Measurements from ENCODE around the gene SRCIN1. TPM values are rescaled to one million over a fixed set of nuclear protein-coding genes. Genes with fewer than 3 reads are reported as not detected.
"Not testable (repeated sequence)": the region's sequence is repeated elsewhere in the genome, so short reads cannot be mapped to it uniquely, and the experiment has no call there.

SRCIN1 gene
- total and polyA plus RNA-seq, 4 donors = 0.38 to 0.99 (median 0.63) TPM

GRCh38 chr17:38489774-38490173, 116.0 kb downstream of the SRCIN1 start:
- intact Hi-C loops (cut with DNase I) = loop anchor here (5.0 kb wide), 2 partner anchors 47 to 67 kb away; no protein-coding TSS in a partner anchor
- not testable (repeated sequence) for ATAC-seq (ENCODE audit: low FRiP score); H3K9me3 ChIP-seq (ENCODE audit: control insufficient read depth, low read length); H3K4me1 ChIP-seq (ENCODE audit: control insufficient read depth in 1 of 2, insufficient read depth in 2 of 2, low read length in 2 of 2); H3K4me3 ChIP-seq (ENCODE audit: low read length in 2 of 2); H3K27me3 ChIP-seq (ENCODE audit: control insufficient read depth in 1 of 2, insufficient read depth in 2 of 2, low read length in 1 of 2); DNase-seq; H3K36me3 ChIP-seq (ENCODE audit: control insufficient read depth in 1 of 2, insufficient read depth in 2 of 2, low read length in 1 of 2); H3K27ac ChIP-seq (ENCODE audit: low read depth in 1 of 2, low read length in 2 of 2)
- WGBS, 2 donors = 86 to 88% methylated on average over 17 of the region's 17 CpGs

- DNase-seq; H3K27me3 ChIP-seq (ENCODE audit: control insufficient read depth in 1 of 2, insufficient read depth in 2 of 2, low read length in 1 of 2); H3K9me3 ChIP-seq (ENCODE audit: control insufficient read depth, low read length); H3K4me1 ChIP-seq (ENCODE audit: control insufficient read depth in 1 of 2, insufficient read depth in 2 of 2, low read length in 2 of 2); H3K36me3 ChIP-seq (ENCODE audit: control insufficient read depth in 1 of 2, insufficient read depth in 2 of 2, low read length in 1 of 2); ATAC-seq (ENCODE audit: low FRiP score); H3K4me3 ChIP-seq (ENCODE audit: low read length in 2 of 2): not testable (repeated sequence)
- 49 to 50% methylated on average over 10 to 13 of the region's 13 CpGs for WGBS, 2 donors
- peak overlapping the region in 1 of 2 donors; percentile 73 for H3K27ac ChIP-seq (ENCODE audit: low read depth in 1 of 2, low read length in 2 of 2)
- intact Hi-C loops (cut with DNase I) = loop anchor here (5.0 kb wide), 2 partner anchors 43 to 63 kb away; no protein-coding TSS in a partner anchor
Measured at GRCh38 chr17:38485681-38486298, 120.0 kb downstream of the SRCIN1 start.

GRCh38 chr17:38485146-38485468, 120.6 kb downstream of the SRCIN1 start:
- Histone ChIP-seq H3K4me1 (ENCODE audit: control insufficient read depth in 1 of 2, insufficient read depth in 2 of 2, low read length in 2 of 2) (no peaks in the 10 kb centered on the region), H3K27ac (ENCODE audit: low read depth in 1 of 2, low read length in 2 of 2) (peak overlapping the region in 1 of 2 donors; percentile 7), H3K27me3 (ENCODE audit: control insufficient read depth in 1 of 2, insufficient read depth in 2 of 2, low read length in 1 of 2) (no peaks in the 10 kb centered on the region), H3K9me3 (ENCODE audit: control insufficient read depth, low read length) (no peaks in the 10 kb centered on the region), H3K36me3 (ENCODE audit: control insufficient read depth in 1 of 2, insufficient read depth in 2 of 2, low read length in 1 of 2) (peaks cover 0 to 4% of the 10 kb centered on the region in 2 donors), H3K4me3 (ENCODE audit: low read length in 2 of 2) (no peak overlapping the region)
- no peak for DNase-seq
- intact Hi-C loops (cut with DNase I) = loop anchor here (5.0 kb wide), 2 partner anchors 43 to 63 kb away; no protein-coding TSS in a partner anchor
- WGBS, 2 donors = 44 to 50% methylated on average over 2 of the region's 2 CpGs
- ATAC-seq (ENCODE audit: low FRiP score) = no peak

GRCh38 chr17:38484242-38485145, 121.3 kb downstream of the SRCIN1 start:
- not testable (repeated sequence) for H3K9me3 ChIP-seq (ENCODE audit: control insufficient read depth, low read length); H3K27ac ChIP-seq (ENCODE audit: low read depth in 1 of 2, low read length in 2 of 2); H3K4me1 ChIP-seq (ENCODE audit: control insufficient read depth in 1 of 2, insufficient read depth in 2 of 2, low read length in 2 of 2); H3K36me3 ChIP-seq (ENCODE audit: control insufficient read depth in 1 of 2, insufficient read depth in 2 of 2, low read length in 1 of 2); H3K27me3 ChIP-seq (ENCODE audit: control insufficient read depth in 1 of 2, insufficient read depth in 2 of 2, low read length in 1 of 2); H3K4me3 ChIP-seq (ENCODE audit: low read length in 2 of 2)
- intact Hi-C loops (cut with DNase I) = loop anchor here (5.0 kb wide), 2 partner anchors 42 to 62 kb away; no protein-coding TSS in a partner anchor
- peak; percentile 96 for ATAC-seq (ENCODE audit: low FRiP score)
- peak; percentile 79 to 89 for DNase-seq
- 46 to 52% methylated on average over 20 to 21 of the region's 21 CpGs for WGBS, 2 donors

GRCh38 chr17:38482700-38483043, 123.1 kb downstream of the SRCIN1 start:
- H3K27ac ChIP-seq (ENCODE audit: low read depth in 1 of 2, low read length in 2 of 2); H3K27me3 ChIP-seq (ENCODE audit: control insufficient read depth in 1 of 2, insufficient read depth in 2 of 2, low read length in 1 of 2); DNase-seq; ATAC-seq (ENCODE audit: low FRiP score); H3K9me3 ChIP-seq (ENCODE audit: control insufficient read depth, low read length); H3K4me3 ChIP-seq (ENCODE audit: low read length in 2 of 2); H3K4me1 ChIP-seq (ENCODE audit: control insufficient read depth in 1 of 2, insufficient read depth in 2 of 2, low read length in 2 of 2); H3K36me3 ChIP-seq (ENCODE audit: control insufficient read depth in 1 of 2, insufficient read depth in 2 of 2, low read length in 1 of 2): not testable (repeated sequence)
- WGBS, 2 donors = 89 to 91% methylated on average over 7 to 8 of the region's 8 CpGs
- intact Hi-C loops (cut with DNase I) = loop anchor here (2.0 to 5.0 kb wide), 2 partner anchors 40 to 60 kb away; no protein-coding TSS in a partner anchor

- not testable (repeated sequence) for H3K27ac ChIP-seq (ENCODE audit: low read depth in 1 of 2, low read length in 2 of 2); H3K27me3 ChIP-seq (ENCODE audit: control insufficient read depth in 1 of 2, insufficient read depth in 2 of 2, low read length in 1 of 2); H3K4me3 ChIP-seq (ENCODE audit: low read length in 2 of 2); H3K36me3 ChIP-seq (ENCODE audit: control insufficient read depth in 1 of 2, insufficient read depth in 2 of 2, low read length in 1 of 2); H3K4me1 ChIP-seq (ENCODE audit: control insufficient read depth in 1 of 2, insufficient read depth in 2 of 2, low read length in 2 of 2); ATAC-seq (ENCODE audit: low FRiP score); DNase-seq; H3K9me3 ChIP-seq (ENCODE audit: control insufficient read depth, low read length)
- 33 to 56% methylated on average over 17 to 19 of the region's 19 CpGs for WGBS, 2 donors
- intact Hi-C loops (cut with DNase I) = loop anchor here (2.0 to 5.0 kb wide), 2 partner anchors 39 to 60 kb away; no protein-coding TSS in a partner anchor
Measured at GRCh38 chr17:38482039-38482699, 123.6 kb downstream of the SRCIN1 start.

Other genes with a start within 250 kb of the SRCIN1 start
- 100 to 1,000 TPM; 110 to 126 TPM for gene ARHGAP23, start 177.5 kb downstream of the SRCIN1 start, total RNA-seq
- 10 to 100 TPM in 1 of 2 donors, 1 to 10 TPM in 1; 6.9 to 31.6 TPM for gene ARHGAP23, start 177.5 kb downstream of the SRCIN1 start, polyA plus RNA-seq
- gene EPOP, start 69.0 kb upstream of the SRCIN1 start, total RNA-seq = 1 to 10 TPM; 1.3 to 1.5 TPM
- gene EPOP, start 69.0 kb upstream of the SRCIN1 start, polyA plus RNA-seq = under 1 TPM in 1 of 2 donors, not detected in 1; 0.64 TPM
- 100 to 1,000 TPM; 124 to 195 TPM for gene MLLT6, start 99.3 kb upstream of the SRCIN1 start, total RNA-seq
- 10 to 100 TPM; 28.7 to 70.1 TPM for gene MLLT6, start 99.3 kb upstream of the SRCIN1 start, polyA plus RNA-seq
- 10 to 100 TPM; 18.3 to 18.8 TPM for gene CISD3, start 124.4 kb upstream of the SRCIN1 start, total RNA-seq
- 10 to 100 TPM; 42.4 to 59.0 TPM for gene CISD3, start 124.4 kb upstream of the SRCIN1 start, polyA plus RNA-seq
- gene PCGF2, start 142.4 kb upstream of the SRCIN1 start, total RNA-seq = 10 to 100 TPM; 61.4 to 75.5 TPM
- 10 to 100 TPM; 32.8 to 33.2 TPM for gene PCGF2, start 142.4 kb upstream of the SRCIN1 start, polyA plus RNA-seq
- gene PSMB3, start 146.8 kb upstream of the SRCIN1 start, total RNA-seq = 100 to 1,000 TPM in 1 of 2 donors, 10 to 100 TPM in 1; 99.9 to 109 TPM
- gene PSMB3, start 146.8 kb upstream of the SRCIN1 start, polyA plus RNA-seq = 100 to 1,000 TPM; 164 to 183 TPM
- gene PIP4K2B, start 193.6 kb upstream of the SRCIN1 start, total RNA-seq = 10 to 100 TPM; 32.4 to 48.4 TPM
- 10 to 100 TPM in 1 of 2 donors, 1 to 10 TPM in 1; 9.6 to 26.1 TPM for gene PIP4K2B, start 193.6 kb upstream of the SRCIN1 start, polyA plus RNA-seq
- 10 to 100 TPM; 19.0 to 23.9 TPM for gene CWC25, start 219.4 kb upstream of the SRCIN1 start, total RNA-seq
- gene CWC25, start 219.4 kb upstream of the SRCIN1 start, polyA plus RNA-seq = 10 to 100 TPM in 1 of 2 donors, 1 to 10 TPM in 1; 7.1 to 32.7 TPM
- 1,000 to 10,000 TPM; 1,147 to 1,150 TPM for gene RPL23, start 247.8 kb upstream of the SRCIN1 start, total RNA-seq
- gene RPL23, start 247.8 kb upstream of the SRCIN1 start, polyA plus RNA-seq = 1,000 to 10,000 TPM; 2,973 to 5,274 TPM

Data from aorta (tissue), 5 donors.